PC-9 (cell line): Measurements from ENCODE around the gene TBC1D5.

Experiments
- EZH2 ChIP-seq: fragments of 200-600 bp; sonication (generic); IDR thresholded peaks from 2 replicates; pipeline ENCODE4 v1.8.0; 2017; ENCODE audit warnings: antibody characterized with exemption, low read depth
- TF ChIP-seq, protein P1 (sequence below): fragments of 200-600 bp; sonication (generic); conservative IDR thresholded peaks from 2 replicates; pipeline ENCODE4 v1.6.1; 2017; ENCODE audit warnings: mixed run types, antibody characterized with exemption, mild to moderate bottlenecking, moderate library complexity

DNA sequence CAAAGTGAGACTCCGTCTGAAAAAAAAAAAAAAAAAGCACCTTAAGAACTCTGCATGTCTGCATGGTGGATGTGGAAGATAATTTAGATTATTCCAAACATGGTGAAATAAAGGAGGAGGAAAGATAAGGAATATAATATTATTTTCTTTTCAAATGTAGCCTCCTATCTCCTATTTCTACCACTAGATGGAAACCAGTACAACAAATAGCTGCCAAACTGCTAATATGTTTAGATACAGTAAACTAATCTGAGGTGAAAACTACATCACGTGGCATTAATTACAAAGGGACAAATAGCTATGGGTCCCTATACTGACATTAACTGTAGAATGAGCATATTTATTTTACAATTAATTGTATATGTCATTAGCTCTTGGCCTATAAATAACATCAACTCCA, 197.8 kb downstream of the TBC1D5 start:
- TF ChIP-seq, protein P1, sequence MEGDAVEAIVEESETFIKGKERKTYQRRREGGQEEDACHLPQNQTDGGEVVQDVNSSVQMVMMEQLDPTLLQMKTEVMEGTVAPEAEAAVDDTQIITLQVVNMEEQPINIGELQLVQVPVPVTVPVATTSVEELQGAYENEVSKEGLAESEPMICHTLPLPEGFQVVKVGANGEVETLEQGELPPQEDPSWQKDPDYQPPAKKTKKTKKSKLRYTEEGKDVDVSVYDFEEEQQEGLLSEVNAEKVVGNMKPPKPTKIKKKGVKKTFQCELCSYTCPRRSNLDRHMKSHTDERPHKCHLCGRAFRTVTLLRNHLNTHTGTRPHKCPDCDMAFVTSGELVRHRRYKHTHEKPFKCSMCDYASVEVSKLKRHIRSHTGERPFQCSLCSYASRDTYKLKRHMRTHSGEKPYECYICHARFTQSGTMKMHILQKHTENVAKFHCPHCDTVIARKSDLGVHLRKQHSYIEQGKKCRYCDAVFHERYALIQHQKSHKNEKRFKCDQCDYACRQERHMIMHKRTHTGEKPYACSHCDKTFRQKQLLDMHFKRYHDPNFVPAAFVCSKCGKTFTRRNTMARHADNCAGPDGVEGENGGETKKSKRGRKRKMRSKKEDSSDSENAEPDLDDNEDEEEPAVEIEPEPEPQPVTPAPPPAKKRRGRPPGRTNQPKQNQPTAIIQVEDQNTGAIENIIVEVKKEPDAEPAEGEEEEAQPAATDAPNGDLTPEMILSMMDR = peak; percentile 47; the same call in 1 of the 2 replicates
- TF ChIP-seq EZH2 = no peak
